GM19397 (cell line): ENCODE data around the gene ZNF20.
"Not testable (repeated sequence)": the region's sequence is repeated elsewhere in the genome, so short reads cannot be mapped to it uniquely, and the experiment has no call there.

Experiments
- ATAC-seq: cut with Tn5 transposase; IDR thresholded peaks from one replicate; pipeline ENCODE4 v1.9.1; 2021; ENCODE audit warnings: mild to moderate bottlenecking, moderate library complexity; ENCODE audit not compliant: unreplicated experiment

ZNF20 gene

GRCh38 chr19:12113121-12113520 lies 27.0 kb downstream of the ZNF20 start:
- ATAC-seq, result no peak

- ATAC-seq, result no peak
Measured at GRCh38 chr19:12112701-12113100, 27.4 kb downstream of the ZNF20 start.

- ATAC-seq, result no peak
Measured at GRCh38 chr19:12111943-12112637, 28.1 kb downstream of the ZNF20 start.

- no peak for ATAC-seq
Measured at GRCh38 chr19:12111176-12111575, 29.0 kb downstream of the ZNF20 start.

- ATAC-seq, result not testable (repeated sequence)
Measured at GRCh38 chr19:12103909-12104308, 36.2 kb downstream of the ZNF20 start.

- no peak for ATAC-seq
Measured at GRCh38 chr19:12098040-12098439, 42.1 kb downstream of the ZNF20 start.

- ATAC-seq, result no peak
Measured at GRCh38 chr19:12095111-12095790, 44.9 kb downstream of the ZNF20 start.

GRCh38 chr19:12093777-12094176 lies 46.4 kb downstream of the ZNF20 start:
- no peak for ATAC-seq

- ATAC-seq, result no peak
Measured at GRCh38 chr19:12092956-12093355, 47.2 kb downstream of the ZNF20 start.

GRCh38 chr19:12092065-12092867 lies 47.9 kb downstream of the ZNF20 start:
- no peak for ATAC-seq

GRCh38 chr19:12090807-12091206 lies 49.3 kb downstream of the ZNF20 start:
- ATAC-seq, result no peak

GRCh38 chr19:12085074-12085818 lies 54.9 kb downstream of the ZNF20 start:
- ATAC-seq, result no peak

GRCh38 chr19:12083336-12083735 lies 56.8 kb downstream of the ZNF20 start:
- not testable (repeated sequence) for ATAC-seq
